ENCODE data around the gene CFAP61. TPM values are rescaled to one million over a fixed set of nuclear protein-coding genes. Genes with fewer than 3 reads are reported as not detected.

CFAP61 gene
- total and polyA plus RNA-seq, 2 experiments from 2014 or later: 0.21 TPM; not detected in 1

- TF ChIP-seq ZNF462 (CRISPR knock-in tag; IDR thresholded peaks at IDR 0.05): no peak
- TF ChIP-seq JUNB (IDR thresholded peaks at IDR 0.05; ENCODE audit: unreplicated experiment): no peak
- TF ChIP-seq EZH2 (IDR thresholded peaks at IDR 0.05; ENCODE audit: low read depth, unreplicated experiment): no peak
- TF ChIP-seq CREB1 (CRISPR knock-in tag; IDR thresholded peaks at IDR 0.05; ENCODE audit: low read depth): no peak
Measured at GRCh38 chr20:20210943-20211273, 158.6 kb downstream of the CFAP61 start (continued).

- no peaks in the 10 kb centered on the region for H3K79me2 ChIP-seq (replicated peaks; ENCODE audit: insufficient read depth)
Measured at GRCh38 chr20:20211274-20211987, 159.1 kb downstream of the CFAP61 start.

More at GRCh38 chr20:20211274-20211987, 159.1 kb downstream of the CFAP61 start:
- Histone ChIP-seq H3K4me3 (no peak overlapping the region), H3K9me2 (ENCODE audit: insufficient read depth) (no peaks in the 10 kb centered on the region), H3K4me1 (ENCODE audit: insufficient read depth) (peaks cover 11% of the 10 kb centered on the region), H2AFZ (no peak overlapping the region), H4K20me1 (replicated peaks; ENCODE audit: insufficient read depth) (no peaks in the 10 kb centered on the region), H3K27me3 (ENCODE audit: insufficient read depth) (no peaks in the 10 kb centered on the region), H3F3A (replicated peaks; ENCODE audit: low read depth) (no peaks in the 10 kb centered on the region), H3K27ac (ENCODE audit: low read depth) (no peak overlapping the region), H3K36me3 (ENCODE audit: insufficient read depth) (no peaks in the 10 kb centered on the region), H3K4me2 (no peak overlapping the region)
- Mint-ChIP-seq H3K4me3 (no peak overlapping the region), H3K27me3 (ENCODE audit: insufficient read depth, low read depth, poor library complexity) (peaks cover 2% of the 10 kb centered on the region), H3K4me1 (peaks cover 32% of the 10 kb centered on the region), H3K9me3 (no peaks in the 10 kb centered on the region), H3K36me3 (ENCODE audit: low read depth) (no peaks in the 10 kb centered on the region), H3K27ac (no peak overlapping the region)
- TF ChIP-seq EZH2phosphoT487 (IDR thresholded peaks at IDR 0.05; ENCODE audit: unreplicated experiment) (no peak), EZH2 (IDR thresholded peaks at IDR 0.05; ENCODE audit: low read depth, unreplicated experiment) (no peak)
- DNase-seq (ENCODE audit: low spot score) (no peak), ATAC-seq (no peak)

Data from GM23338 (cell line).